ENCODE measurements around the gene RIN2.

RIN2 gene

GRCh38 chr20:19738951-19739350 is 19.1 kb upstream of the RIN2 start:
- TF ChIP-seq CTCF (IDR thresholded peaks at IDR 0.05; ENCODE audit: control insufficient read depth, extremely low read depth, insufficient read depth) = no peak
- no peak for DNase-seq (ENCODE audit: low read depth)
- H3K4me3 ChIP-seq (ENCODE audit: low read depth, low read length) = no peak overlapping the region

DNA sequence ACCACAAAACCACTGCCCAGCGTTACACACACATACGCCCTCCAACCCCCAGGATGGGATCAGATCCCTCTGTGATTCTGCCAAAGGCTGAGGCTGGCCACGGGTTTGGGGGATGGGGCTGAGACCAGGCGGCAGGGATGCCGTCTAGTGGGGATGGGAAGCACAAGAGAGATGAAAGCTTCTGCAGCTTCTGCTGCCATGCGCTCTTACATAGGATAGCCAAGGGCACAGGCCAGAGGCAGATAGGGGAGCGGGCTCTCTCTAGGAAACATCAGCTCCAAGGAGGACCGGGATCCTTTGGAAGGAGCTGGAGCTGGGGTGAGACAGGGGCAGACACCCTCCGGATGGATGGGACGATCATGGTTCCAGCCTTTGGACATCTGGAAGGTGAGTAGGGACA is 18.7 kb upstream of the RIN2 start:
- no peak for TF ChIP-seq CTCF (IDR thresholded peaks at IDR 0.05; ENCODE audit: control insufficient read depth, extremely low read depth, insufficient read depth)
- no peak overlapping the region for H3K4me3 ChIP-seq (ENCODE audit: low read depth, low read length)
- no peak for DNase-seq (ENCODE audit: low read depth)

DNA sequence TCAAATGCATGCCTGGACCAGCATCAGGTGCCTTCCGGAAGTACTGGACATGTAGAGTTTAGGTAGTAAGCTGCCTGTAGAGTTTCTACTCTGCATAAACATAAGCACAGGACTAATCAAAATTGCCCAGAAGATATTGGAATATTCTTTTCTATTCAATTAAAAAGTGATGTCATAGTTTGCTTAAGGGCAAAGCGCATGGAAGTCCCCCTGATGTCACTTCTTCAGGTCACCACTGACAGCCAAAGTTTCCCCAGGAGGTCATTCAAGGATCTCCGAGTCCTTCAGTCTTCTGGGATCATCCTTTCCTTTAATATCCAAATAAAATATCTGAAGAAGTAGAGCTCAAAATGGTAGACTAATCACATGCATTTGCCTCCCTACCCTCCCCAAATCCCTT is 17.5 kb upstream of the RIN2 start:
- TF ChIP-seq CTCF (IDR thresholded peaks at IDR 0.05; ENCODE audit: control insufficient read depth, extremely low read depth, insufficient read depth) = no peak
- no peak for DNase-seq (ENCODE audit: low read depth)
- no peak overlapping the region for H3K4me3 ChIP-seq (ENCODE audit: low read depth, low read length)

DNA sequence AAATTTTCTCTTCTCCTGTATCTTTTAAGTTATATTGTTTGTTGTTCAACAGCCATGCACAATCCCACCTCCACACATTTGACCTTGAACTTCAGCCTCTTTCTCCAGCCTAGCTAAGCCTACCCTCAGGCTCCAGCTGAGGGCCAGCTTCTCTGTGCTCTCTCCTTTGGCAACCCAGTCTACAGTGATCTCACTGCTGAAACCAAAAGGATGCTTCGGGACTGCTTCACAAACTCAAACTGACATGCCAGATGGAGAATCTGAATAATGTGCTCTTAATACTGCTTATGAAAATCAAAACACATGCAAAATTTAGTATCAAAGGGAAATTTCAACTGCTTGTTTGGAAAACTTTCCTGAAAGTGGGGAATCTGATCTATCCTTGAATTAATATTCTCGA is 16.1 kb upstream of the RIN2 start:
- H3K4me3 ChIP-seq (ENCODE audit: low read depth, low read length) = no peak overlapping the region
- DNase-seq (ENCODE audit: low read depth) = no peak
- no peak for TF ChIP-seq CTCF (IDR thresholded peaks at IDR 0.05; ENCODE audit: control insufficient read depth, extremely low read depth, insufficient read depth)

DNA sequence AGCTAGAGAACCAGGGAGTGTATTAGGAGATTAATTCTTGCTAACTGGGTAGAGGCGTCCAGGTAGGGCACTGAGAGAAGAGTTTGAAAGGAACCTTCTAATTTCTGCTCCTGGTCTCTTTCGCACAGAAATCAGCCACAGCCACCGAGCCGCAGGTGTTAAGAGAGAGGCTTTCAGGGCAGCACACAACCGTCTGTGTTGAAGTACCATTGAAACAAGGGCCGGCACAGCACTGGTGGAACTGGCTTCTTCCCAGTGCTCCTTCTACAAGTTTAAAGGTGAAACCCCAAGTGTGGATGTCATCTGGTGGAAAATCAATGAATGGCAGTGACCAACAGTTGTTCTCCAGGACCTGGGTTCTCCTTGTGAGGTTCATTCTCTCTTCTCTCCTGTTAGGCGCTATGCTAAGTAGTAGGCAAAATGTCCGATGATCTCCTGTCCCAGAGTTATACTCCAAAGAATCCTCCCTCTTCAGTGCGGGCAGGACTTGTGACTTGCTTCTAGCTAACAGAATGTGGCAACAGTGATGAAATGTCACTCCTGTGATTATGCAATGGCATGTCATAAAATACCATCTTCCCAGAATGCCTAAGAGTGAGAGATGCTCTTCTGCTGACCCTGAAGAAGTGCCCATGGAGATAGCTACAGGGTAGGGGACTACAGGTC is 15.0 kb upstream of the RIN2 start:
- no peak overlapping the region for H3K4me3 ChIP-seq (ENCODE audit: low read depth, low read length)
- no peak for TF ChIP-seq CTCF (IDR thresholded peaks at IDR 0.05; ENCODE audit: control insufficient read depth, extremely low read depth, insufficient read depth)
- DNase-seq (ENCODE audit: low read depth) = no peak

DNA sequence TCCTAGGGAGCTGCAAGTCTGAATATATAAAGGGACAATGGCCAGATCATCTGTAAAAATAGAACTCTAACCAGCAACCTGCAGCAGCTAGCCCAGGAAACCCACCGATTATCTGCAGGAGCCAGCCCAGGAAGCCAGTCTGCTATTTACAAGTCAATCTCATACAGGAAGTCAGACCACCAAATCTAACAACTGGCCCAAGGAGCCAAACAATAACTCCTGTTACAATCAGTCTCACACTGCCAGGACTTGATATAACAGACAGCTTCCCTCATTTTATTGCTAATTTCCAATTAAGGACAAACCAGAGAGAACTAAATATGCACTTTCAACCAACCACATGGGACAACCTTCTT is 14.4 kb upstream of the RIN2 start:
- no peak for TF ChIP-seq CTCF (IDR thresholded peaks at IDR 0.05; ENCODE audit: control insufficient read depth, extremely low read depth, insufficient read depth)
- H3K4me3 ChIP-seq (ENCODE audit: low read depth, low read length) = no peak overlapping the region
- no peak for DNase-seq (ENCODE audit: low read depth)

DNA sequence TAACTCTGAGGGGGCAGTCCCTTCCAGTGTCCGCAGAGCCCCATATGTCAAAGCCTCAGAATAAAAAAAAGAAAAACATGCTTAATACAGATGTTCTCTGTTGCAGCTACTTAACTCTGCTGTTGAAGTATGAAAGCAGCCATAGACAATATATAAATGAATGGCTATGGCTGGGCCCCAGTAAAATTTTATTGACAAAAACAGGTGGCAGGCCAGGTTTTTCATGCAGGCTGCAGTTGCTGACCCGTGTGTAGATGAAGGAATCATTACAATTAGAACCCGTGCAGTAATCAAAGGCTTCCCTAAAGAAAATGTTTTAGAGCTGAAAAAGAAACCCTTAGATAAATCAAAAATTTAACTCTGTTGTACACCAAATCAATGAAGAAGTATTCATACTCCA is 13.0 kb upstream of the RIN2 start:
- H3K4me3 ChIP-seq (ENCODE audit: low read depth, low read length) = no peak overlapping the region
- no peak for TF ChIP-seq CTCF (IDR thresholded peaks at IDR 0.05; ENCODE audit: control insufficient read depth, extremely low read depth, insufficient read depth)

More for the DNA sequence above, 13.0 kb upstream of the RIN2 start:
- no peak for DNase-seq (ENCODE audit: low read depth)

Measured in LNCaP clone FGC (cell line).